K562 (cell line): ENCODE results near the gene LCE7A. TPM values are rescaled to one million over a fixed set of nuclear protein-coding genes. Genes with fewer than 3 reads are reported as not detected.

Source experiments
- ATAC-seq: fragments of 200-7000 bp; cut with Tn5 transposase; 3 replicates; pipeline ENCODE4 v1.9.1; 2020; ENCODE audit warnings: moderate library complexity
- BruUV-seq: library from RNA; stranded (reverse); fragments of 400-500 nt; replicated peaks from 2 replicates; lab custom pipeline; 2021; lab: Mats Ljungman, UMichigan
- CTCF ChIA-PET: fragments of 300-600 bp; formaldehyde crosslinking; extraction: SDS; loops from one replicate; lab custom pipeline; 2021; ENCODE audit warnings: low intra/inter-chr PET ratio; lab: Yijun Ruan, JAX
- POLR2A ChIA-PET: fragments of 300-600, 350-650 bp; sonication (Branson Sonifier 250); formaldehyde crosslinking; extraction: SDS; loops from one replicate; lab custom pipeline; 2021; ENCODE audit warnings: antibody characterized with exemption, inconsistent platforms; lab: Yijun Ruan, JAX
- DNase-seq, 4 experiments: peaks; one replicate each; pipeline versions ENCODE4 v3.0.0 to v3.0.0-alpha.2; 2011 to 2018; ENCODE audit warnings: low spot score in 3 of 4, mixed read lengths in 3 of 4; ENCODE audit errors: extremely low read depth in 1 of 4
- FAIRE-seq: peaks from 2 replicates; lab custom pipeline; 2011; peaks lifted over from hg19 to GRCh38; lab: Jason Lieb, UNC
- H2AFZ ChIP-seq: 2 replicates; pipeline ENCODE4 v1.6.0; 2011; ENCODE audit warnings: low read depth, low read length, control low read depth, inconsistent platforms
- H3K27ac ChIP-seq: fragments of 200-600 bp; 3 replicates; pipeline ENCODE4 v1.8.0; 2011; ENCODE audit warnings: low read depth, mild to moderate bottlenecking, control low read depth, inconsistent platforms, low read length, moderate library complexity, mixed read lengths; ENCODE audit errors: extremely low read depth
- H3K27me3 ChIP-seq, 2 experiments: fragments of 300-600 bp in 1 of 2; 2 replicates in 1 of 2; 3 replicates in 1 of 2; pipeline versions ENCODE4 v1.6.0 to v1.8.0; 2011; ENCODE audit warnings: inconsistent platforms in 2 of 2, low read length in 2 of 2, mild to moderate bottlenecking in 1 of 2, mixed read lengths in 1 of 2, moderate library complexity in 1 of 2; ENCODE audit not compliant: control insufficient read depth in 2 of 2, insufficient read depth in 2 of 2
- H3K36me3 ChIP-seq: fragments of 300-600 bp; 3 replicates; pipeline ENCODE4 v1.8.0; 2011; ENCODE audit warnings: mild to moderate bottlenecking, low read length, inconsistent platforms; ENCODE audit not compliant: control insufficient read depth, insufficient read depth
- H3K4me1 ChIP-seq, 2 experiments: fragments of 200-600 bp in 1 of 2; replicated peaks in 1 of 2; 2 replicates in 1 of 2; 3 replicates in 1 of 2; pipeline versions ENCODE4 v1.5.1 to v1.8.0; 2011; ENCODE audit warnings: inconsistent platforms in 2 of 2, low read length in 2 of 2, mild to moderate bottlenecking in 1 of 2, mixed read lengths in 1 of 2, moderate library complexity in 1 of 2; ENCODE audit not compliant: control insufficient read depth in 2 of 2, insufficient read depth in 2 of 2
- H3K4me2 ChIP-seq: 2 replicates; pipeline ENCODE4 v1.6.1; 2011; ENCODE audit warnings: low read length, control low read depth, inconsistent platforms, mixed read lengths; ENCODE audit not compliant: insufficient read depth
- H3K4me3 ChIP-seq: fragments of 200-600 bp; sonication (generic), shearing (Covaris generic); 2 replicates; pipeline ENCODE4 v1.5.1; 2016; ENCODE audit warnings: control low read depth, inconsistent platforms
- H3K79me2 ChIP-seq: fragments of 200-600 bp; 3 replicates; pipeline ENCODE4 v1.8.0; 2011; ENCODE audit warnings: low read length, inconsistent platforms; ENCODE audit not compliant: control insufficient read depth, insufficient read depth
- H3K9ac ChIP-seq, 2 experiments: 2 replicates each; pipeline versions ENCODE4 v1.6.0 to v1.6.1; 2011; ENCODE audit warnings: low read depth in 2 of 2, low read length in 2 of 2, control low read depth in 1 of 2, inconsistent platforms in 1 of 2, mild to moderate bottlenecking in 1 of 2, mixed read lengths in 1 of 2; ENCODE audit not compliant: insufficient read depth in 1 of 2
- H3K9me1 ChIP-seq: one replicate; pipeline ENCODE4 v1.6.0; 2011; ENCODE audit warnings: inconsistent platforms, mild to moderate bottlenecking, low read length, moderate library complexity; ENCODE audit not compliant: control insufficient read depth, insufficient read depth
- H3K9me3 ChIP-seq: replicated peaks from 2 replicates; pipeline ENCODE4 v1.5.1; 2011; ENCODE audit warnings: low read depth, low read length, inconsistent platforms; ENCODE audit not compliant: control insufficient read depth, insufficient read depth
- H4K20me1 ChIP-seq: replicated peaks from 2 replicates; pipeline ENCODE4 v1.6.1; 2011; ENCODE audit warnings: low read length, inconsistent platforms, mixed read lengths; ENCODE audit not compliant: control insufficient read depth, insufficient read depth
- RAD21 ChIP-seq, 2 experiments: fragments of 250-450 bp in 1 of 2; fragments of 450-650 bp in 1 of 2; sonication (Bioruptor Pico) in 1 of 2; formaldehyde crosslinking in 1 of 2; IDR thresholded peaks in 1 of 2; conservative IDR thresholded peaks in 1 of 2; 2 replicates each; pipeline versions ENCODE4 v1.4.0 to v1.8.0; 2020 to 2022; ENCODE audit warnings: mild to moderate bottlenecking in 2 of 2, moderate library complexity in 1 of 2
- SMC3 ChIP-seq: conservative IDR thresholded peaks from 2 replicates; pipeline ENCODE4 v1.6.1; 2011; ENCODE audit warnings: low read depth, low read length, improper control_type of control experiment; ENCODE audit not compliant: insufficient read depth
- WGBS: fragments of 100-300 bp; shearing (Covaris generic); methylation state at CpG from one replicate; pipeline ENCODE4 v1.1.6; 2016; ENCODE audit warnings: low coverage, mixed read lengths; ENCODE audit not compliant: insufficient coverage; ENCODE audit errors: missing lambda C conversion rate; 5-methylcytosine and 5-hydroxymethylcytosine counted together
- in situ Hi-C: fragments of 300-500 bp; cut with MboI; formaldehyde crosslinking; loops from 4 replicates; pipeline ENCODE4 v1.15.0; 2018; ENCODE audit warnings: inconsistent platforms, mixed read lengths
- intact Hi-C: fragments of 100-400 bp; cut with micrococcal nuclease; formaldehyde crosslinking; loops from 2 replicates; pipeline ENCODE4 v1.14.2; 2022
- polyA plus RNA-seq, 8 experiments: library from polyadenylated mRNA; depleted of rRNA in 4 of 8; stranded (reverse) in 5 of 8; unstranded in 3 of 8; fragments of >200 nt; fragmentation: Nextera tagmentation in 2 of 8; fragmentation: Illumina TruSeq in 1 of 8; extraction: Ambion mirVana in 2 of 8; extraction: Trizol in 1 of 8; gene quantifications; 2 replicates each; pipeline versions ENCODE4 v1.2.1 to v1.2.3, GENCODE V29; 2011 to 2014; ENCODE audit warnings: inconsistent platforms in 1 of 8, missing spikeins in 1 of 8
- total RNA-seq, 7 experiments: library from RNA; depleted of rRNA in 6 of 7; stranded (reverse); fragments of >200 nt in 6 of 7; fragmentation: Illumina TruSeq in 2 of 7; extraction: Trizol in 2 of 7; gene quantifications; 2 replicates each; pipeline versions ENCODE4 v1.2.1 to v1.2.3, GENCODE V29; 2011 to 2021; ENCODE audit warnings: low replicate concordance in 1 of 7
- TF ChIP-seq, protein P1 (sequence below): fragments of 250-450 bp; sonication (Bioruptor Pico); IDR thresholded peaks from 2 replicates; pipeline ENCODE4 v1.4.0; 2020; ENCODE audit warnings: mild to moderate bottlenecking, moderate library complexity
- TF ChIP-seq, protein P2 (sequence below): fragments of 450-650 bp; formaldehyde crosslinking; IDR thresholded peaks from 2 replicates; pipeline ENCODE4 v1.4.0; 2022; ENCODE audit warnings: mild to moderate bottlenecking, moderate library complexity
- TF ChIP-seq, protein P3 (sequence below), 2 experiments: fragments of 450-650 bp; formaldehyde crosslinking in 1 of 2; IDR thresholded peaks; 2 replicates each; pipeline versions ENCODE4 v1.4.0 to v1.6.1; 2014 to 2020; ENCODE audit warnings: mild to moderate bottlenecking in 2 of 2, borderline replicate concordance in 1 of 2, low read depth in 1 of 2

Gene LCE7A
- total and polyA plus RNA-seq, 9 of the 15 experiments (the other 6 are each of a cell fraction or from before 2014, with no cell fraction given): not detected

DNA sequence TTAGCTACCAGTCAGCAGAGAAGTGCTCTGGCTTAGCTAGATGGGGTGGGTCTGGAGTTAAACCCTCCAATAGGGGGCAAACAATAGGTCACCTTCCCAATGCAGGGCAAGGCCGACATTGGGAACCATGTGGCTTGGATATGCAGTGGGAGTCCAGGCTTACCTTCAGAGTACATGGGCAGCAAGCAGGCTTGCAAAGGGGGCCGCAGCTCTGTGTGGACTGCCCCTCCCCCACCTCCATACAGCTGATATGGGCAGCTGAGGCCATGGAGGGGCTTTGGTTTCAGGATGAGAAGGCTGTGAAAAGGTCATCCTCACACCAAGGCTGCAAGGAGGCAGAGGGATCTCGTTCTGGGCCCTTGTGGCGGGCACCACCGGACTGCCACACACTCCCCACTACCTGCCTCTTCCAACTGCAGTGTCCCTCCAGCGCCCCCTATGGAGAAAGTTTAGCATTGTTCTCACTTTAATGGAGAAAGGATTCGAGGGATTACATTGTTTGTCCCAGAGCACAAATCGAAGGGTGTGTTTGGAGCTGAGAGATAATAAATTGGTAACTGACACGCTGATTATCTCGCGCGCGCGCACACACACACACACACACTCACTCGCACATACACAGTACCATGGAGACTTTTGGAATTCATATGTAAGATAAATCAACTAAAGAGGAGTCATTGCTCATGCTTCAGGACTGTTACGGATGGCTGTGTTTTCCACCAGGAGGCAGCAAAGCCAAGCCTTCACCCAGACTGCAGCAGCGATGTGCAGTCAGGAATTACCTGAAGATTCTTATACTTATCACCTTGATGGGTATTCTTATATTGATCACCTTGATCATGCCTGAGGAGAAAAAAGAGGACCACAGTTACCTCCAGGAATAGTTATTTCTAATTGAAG, 11.3 kb downstream of the LCE7A start:
- Histone ChIP-seq H3K36me3 (no peaks in the 10 kb centered on the region), H3K9me1 (no peaks in the 10 kb centered on the region), H3K79me2 (no peaks in the 10 kb centered on the region), H2AFZ (no peak overlapping the region), H3K9ac (no peak overlapping the region), H3K9me3 (no peaks in the 10 kb centered on the region), H3K4me1 (no peaks in the 10 kb centered on the region), H3K4me3 (no peak overlapping the region), H3K4me2 (no peak overlapping the region), H3K27ac (no peak overlapping the region), H4K20me1 (no peaks in the 10 kb centered on the region), H3K27me3 (no peaks in the 10 kb centered on the region; a peak in 1 of 5 replicates)
- POLR2A ChIA-PET: interaction anchor here (0.6 kb wide), 1 partner anchor 12 kb away, joined by 3 read pairs; no protein-coding TSS in a partner anchor
- no peak for FAIRE-seq
- peak; percentile 90 for ATAC-seq
- CTCF ChIA-PET: interaction anchor here (0.5 to 1.6 kb wide), 7 partner anchors 72 to 368 kb away, joined by 3 to 14 read pairs (median 3); no protein-coding TSS in a partner anchor
- no TSS peak for BruUV-seq
- peak; percentile 27 to 51 (median 27) for DNase-seq
- in situ Hi-C loops: loop anchor here (10.0 kb wide), 2 partner anchors 324 to 354 kb away; no protein-coding TSS in a partner anchor
- WGBS: 0% methylated on average over 17 of the region's 17 CpGs
- intact Hi-C loops: loop anchor here (2.0 to 10.0 kb wide), 3 partner anchors 162 to 354 kb away; no protein-coding TSS in a partner anchor
- TF ChIP-seq RAD21 (CRISPR knock-in tag; conservative IDR thresholded peaks at IDR 0.05 in 1 of 2, IDR thresholded peaks at IDR 0.05 in 1 of 2) (peak; percentile 53 to 54), SMC3 (peak; percentile 33; the same call in 1 of the 2 replicates)
- TF ChIP-seq, protein P1, sequence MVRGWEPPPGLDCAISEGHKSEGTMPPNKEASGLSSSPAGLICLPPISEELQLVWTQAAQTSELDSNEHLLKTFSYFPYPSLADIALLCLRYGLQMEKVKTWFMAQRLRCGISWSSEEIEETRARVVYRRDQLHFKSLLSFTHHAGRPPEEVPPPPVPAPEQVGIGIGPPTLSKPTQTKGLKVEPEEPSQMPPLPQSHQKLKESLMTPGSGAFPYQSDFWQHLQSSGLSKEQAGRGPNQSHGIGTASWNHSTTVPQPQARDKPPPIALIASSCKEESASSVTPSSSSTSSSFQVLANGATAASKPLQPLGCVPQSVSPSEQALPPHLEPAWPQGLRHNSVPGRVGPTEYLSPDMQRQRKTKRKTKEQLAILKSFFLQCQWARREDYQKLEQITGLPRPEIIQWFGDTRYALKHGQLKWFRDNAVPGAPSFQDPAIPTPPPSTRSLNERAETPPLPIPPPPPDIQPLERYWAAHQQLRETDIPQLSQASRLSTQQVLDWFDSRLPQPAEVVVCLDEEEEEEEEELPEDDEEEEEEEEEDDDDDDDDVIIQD (CRISPR knock-in tag): no peak
- TF ChIP-seq, protein P2, sequence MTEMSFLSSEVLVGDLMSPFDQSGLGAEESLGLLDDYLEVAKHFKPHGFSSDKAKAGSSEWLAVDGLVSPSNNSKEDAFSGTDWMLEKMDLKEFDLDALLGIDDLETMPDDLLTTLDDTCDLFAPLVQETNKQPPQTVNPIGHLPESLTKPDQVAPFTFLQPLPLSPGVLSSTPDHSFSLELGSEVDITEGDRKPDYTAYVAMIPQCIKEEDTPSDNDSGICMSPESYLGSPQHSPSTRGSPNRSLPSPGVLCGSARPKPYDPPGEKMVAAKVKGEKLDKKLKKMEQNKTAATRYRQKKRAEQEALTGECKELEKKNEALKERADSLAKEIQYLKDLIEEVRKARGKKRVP (CRISPR knock-in tag): no peak
- TF ChIP-seq, protein P3, sequence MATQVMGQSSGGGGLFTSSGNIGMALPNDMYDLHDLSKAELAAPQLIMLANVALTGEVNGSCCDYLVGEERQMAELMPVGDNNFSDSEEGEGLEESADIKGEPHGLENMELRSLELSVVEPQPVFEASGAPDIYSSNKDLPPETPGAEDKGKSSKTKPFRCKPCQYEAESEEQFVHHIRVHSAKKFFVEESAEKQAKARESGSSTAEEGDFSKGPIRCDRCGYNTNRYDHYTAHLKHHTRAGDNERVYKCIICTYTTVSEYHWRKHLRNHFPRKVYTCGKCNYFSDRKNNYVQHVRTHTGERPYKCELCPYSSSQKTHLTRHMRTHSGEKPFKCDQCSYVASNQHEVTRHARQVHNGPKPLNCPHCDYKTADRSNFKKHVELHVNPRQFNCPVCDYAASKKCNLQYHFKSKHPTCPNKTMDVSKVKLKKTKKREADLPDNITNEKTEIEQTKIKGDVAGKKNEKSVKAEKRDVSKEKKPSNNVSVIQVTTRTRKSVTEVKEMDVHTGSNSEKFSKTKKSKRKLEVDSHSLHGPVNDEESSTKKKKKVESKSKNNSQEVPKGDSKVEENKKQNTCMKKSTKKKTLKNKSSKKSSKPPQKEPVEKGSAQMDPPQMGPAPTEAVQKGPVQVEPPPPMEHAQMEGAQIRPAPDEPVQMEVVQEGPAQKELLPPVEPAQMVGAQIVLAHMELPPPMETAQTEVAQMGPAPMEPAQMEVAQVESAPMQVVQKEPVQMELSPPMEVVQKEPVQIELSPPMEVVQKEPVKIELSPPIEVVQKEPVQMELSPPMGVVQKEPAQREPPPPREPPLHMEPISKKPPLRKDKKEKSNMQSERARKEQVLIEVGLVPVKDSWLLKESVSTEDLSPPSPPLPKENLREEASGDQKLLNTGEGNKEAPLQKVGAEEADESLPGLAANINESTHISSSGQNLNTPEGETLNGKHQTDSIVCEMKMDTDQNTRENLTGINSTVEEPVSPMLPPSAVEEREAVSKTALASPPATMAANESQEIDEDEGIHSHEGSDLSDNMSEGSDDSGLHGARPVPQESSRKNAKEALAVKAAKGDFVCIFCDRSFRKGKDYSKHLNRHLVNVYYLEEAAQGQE (IDR thresholded peaks at IDR 0.05; ENCODE audit: borderline replicate concordance): peak; percentile 39; the same call in 1 of the 2 replicates
- TF ChIP-seq, protein P3 (CRISPR knock-in tag; IDR thresholded peaks at IDR 0.05; ENCODE audit: low read depth): no peak
